Stimulated activated naive B cell treated with anti-CD40 and anti-IgM and Interleukin-4, amounts not matched to agents 10 μg/mL and 1 μg/mL and 100 μg/mL, for 72 hours (primary cell): ENCODE results near the gene ARHGAP5.
A peak's percentile ranks its signal among the peaks of the same experiment; 100 is the strongest.

ENCODE experiments used
- ATAC-seq, 2 donors: fragments of 150-1000 bp; cut with Tn5 transposase; replicated peaks; 2 replicates each; pipeline ENCODE4 v1.10.0; 2021; ENCODE audit warnings: moderate library complexity in 1 of 2
- DNase-seq: peaks from one replicate; pipeline ENCODE4 v3.0.0; 2021
- H3K27ac Mint-ChIP-seq: one replicate; pipeline ENCODE4 v1.8.0; 2022; ENCODE audit warnings: mild to moderate bottlenecking, mixed read lengths
- H3K27me3 Mint-ChIP-seq, 2 donors: one replicate each; pipeline ENCODE4 v1.8.0; 2022; ENCODE audit warnings: mixed read lengths in 2 of 2
- H3K36me3 Mint-ChIP-seq, 2 donors: one replicate each; pipeline ENCODE4 v1.8.0; 2022; ENCODE audit warnings: mixed read lengths in 2 of 2, mild to moderate bottlenecking in 1 of 2
- H3K4me1 Mint-ChIP-seq, 2 donors: one replicate each; pipeline ENCODE4 v1.8.0; 2022; ENCODE audit warnings: mixed read lengths in 2 of 2, mild to moderate bottlenecking in 1 of 2
- H3K4me3 Mint-ChIP-seq, 2 donors: one replicate each; pipeline ENCODE4 v1.8.0; 2022; ENCODE audit warnings: mild to moderate bottlenecking in 2 of 2, mixed read lengths in 2 of 2, moderate library complexity in 1 of 2
- H3K9me3 Mint-ChIP-seq, 2 donors: one replicate each; pipeline ENCODE4 v1.8.0; 2022; ENCODE audit warnings: mixed read lengths in 2 of 2, mild to moderate bottlenecking in 1 of 2

ARHGAP5 gene

DNA sequence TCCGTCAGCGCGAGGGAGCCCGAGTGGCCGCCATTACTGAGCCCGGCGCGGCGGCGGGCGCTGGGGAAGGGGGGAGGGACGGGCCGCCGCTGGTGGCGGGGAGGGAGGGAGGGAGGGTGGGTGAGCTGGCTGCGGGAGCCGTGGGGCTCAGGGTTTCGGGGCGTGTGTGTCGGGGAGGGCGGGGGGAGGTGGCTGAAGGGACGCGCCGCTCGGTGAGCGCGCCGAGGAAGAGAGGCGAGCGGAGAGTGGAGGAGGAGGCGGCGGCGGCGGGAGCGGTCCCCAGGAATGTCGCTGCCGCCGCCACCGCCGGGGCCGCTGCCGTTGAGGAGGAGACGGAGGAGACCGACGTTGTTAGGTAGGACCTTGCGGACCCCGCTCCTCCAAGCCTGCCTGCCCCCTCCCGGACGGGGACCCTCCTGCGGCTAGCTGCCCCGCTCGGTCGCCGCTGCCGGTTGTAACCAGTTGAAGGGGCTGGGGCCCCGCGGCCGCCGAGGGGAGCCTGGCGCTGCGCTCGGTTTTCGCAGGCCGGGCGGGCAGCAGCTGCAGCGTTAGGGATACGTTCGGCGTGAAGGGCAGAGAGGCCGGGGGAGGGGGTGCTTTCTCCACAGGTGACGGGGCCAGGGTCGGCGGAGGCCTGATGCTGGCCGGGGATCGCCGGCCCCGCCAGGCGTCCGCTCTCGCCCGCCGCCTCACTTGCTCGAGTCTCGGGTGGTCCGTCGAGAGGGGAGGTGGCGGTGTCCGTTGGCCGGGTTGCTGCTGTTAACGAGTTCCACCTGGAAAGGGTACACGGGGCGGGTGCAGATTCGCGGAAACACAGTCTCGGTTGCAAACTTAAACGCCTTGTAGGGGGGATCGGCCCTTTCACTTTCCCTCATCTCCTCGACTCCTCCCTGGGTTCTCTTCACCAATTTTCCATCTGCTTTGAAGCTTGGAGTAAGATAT is at the start of gene ARHGAP5:
TSS of gene ARHGAP5 (plus strand) at position 224 of the 942 bp plus-strand sequence. CDS start 13,366 bp downstream, outside the sequence.
- H3K4me1 Mint-ChIP-seq = peaks cover 13 to 42% of the 10 kb centered on the region in 2 donors

GRCh38 chr14:32028599-32028998 is 48.5 kb upstream of the ARHGAP5 start:
- DNase-seq = peak; percentile 46
- peak overlapping the region; percentile 37 for H3K27ac Mint-ChIP-seq
- H3K36me3 Mint-ChIP-seq = no peaks in the 10 kb centered on the region
- peak; percentile 92 to 94 for ATAC-seq
- no peaks in the 10 kb centered on the region for H3K9me3 Mint-ChIP-seq
- peaks cover 10 to 15% of the 10 kb centered on the region in 2 donors for H3K4me1 Mint-ChIP-seq
- peaks cover 0 to 9% of the 10 kb centered on the region in 2 donors for H3K27me3 Mint-ChIP-seq
- H3K4me3 Mint-ChIP-seq = no peak overlapping the region

More for the DNA sequence above, at the start of gene ARHGAP5:
- Mint-ChIP-seq H3K4me3 (peak within 1 kb of the TSS; percentile 95), H3K36me3 (no peaks in the 10 kb centered on the region), H3K9me3 (no peaks in the 10 kb centered on the region), H3K27me3 (no peaks in the 10 kb centered on the region), H3K27ac (peak within 1 kb of the TSS; percentile 95)
- peak; percentile 43 to 50 for ATAC-seq
- DNase-seq = peak; percentile 35

DNA sequence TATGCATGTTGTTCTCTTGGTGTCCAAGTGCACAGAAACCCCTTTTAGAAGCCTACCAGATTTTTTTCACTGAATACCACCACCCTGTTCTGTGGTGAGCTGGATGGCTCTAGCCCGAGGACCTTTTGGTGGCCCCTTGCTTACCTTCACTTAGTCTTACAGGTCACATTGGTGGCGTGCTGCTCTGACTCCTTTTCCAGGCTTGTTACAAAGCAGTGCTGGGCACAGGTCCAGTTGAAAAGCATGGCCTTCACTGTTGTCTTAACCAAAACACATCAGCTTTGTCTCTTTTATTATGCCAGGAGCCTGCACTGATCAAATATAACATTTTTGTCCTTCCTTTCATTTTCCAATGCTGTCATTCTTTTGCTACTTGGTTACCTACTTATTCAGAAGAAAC is 43.6 kb upstream of the ARHGAP5 start:
- no peak overlapping the region for H3K4me3 Mint-ChIP-seq
- no peaks in the 10 kb centered on the region for H3K9me3 Mint-ChIP-seq

GRCh38 chr14:32038876-32039275 is 38.2 kb upstream of the ARHGAP5 start:
- no peak overlapping the region for H3K27ac Mint-ChIP-seq
- DNase-seq = no peak
- H3K36me3 Mint-ChIP-seq = no peaks in the 10 kb centered on the region
- H3K4me3 Mint-ChIP-seq = no peak overlapping the region
- peaks cover 4 to 5% of the 10 kb centered on the region in 2 donors for H3K4me1 Mint-ChIP-seq
- H3K27me3 Mint-ChIP-seq = peaks cover 4 to 12% of the 10 kb centered on the region in 2 donors
- ATAC-seq = no peak
- H3K9me3 Mint-ChIP-seq = no peaks in the 10 kb centered on the region

More for the DNA sequence above, 43.6 kb upstream of the ARHGAP5 start:
- H3K36me3 Mint-ChIP-seq = no peaks in the 10 kb centered on the region
- peaks cover 0 to 5% of the 10 kb centered on the region in 2 donors for H3K27me3 Mint-ChIP-seq
- peaks cover 6 to 10% of the 10 kb centered on the region in 2 donors for H3K4me1 Mint-ChIP-seq
- no peak overlapping the region for H3K27ac Mint-ChIP-seq
- no peak for ATAC-seq
- DNase-seq = no peak

DNA sequence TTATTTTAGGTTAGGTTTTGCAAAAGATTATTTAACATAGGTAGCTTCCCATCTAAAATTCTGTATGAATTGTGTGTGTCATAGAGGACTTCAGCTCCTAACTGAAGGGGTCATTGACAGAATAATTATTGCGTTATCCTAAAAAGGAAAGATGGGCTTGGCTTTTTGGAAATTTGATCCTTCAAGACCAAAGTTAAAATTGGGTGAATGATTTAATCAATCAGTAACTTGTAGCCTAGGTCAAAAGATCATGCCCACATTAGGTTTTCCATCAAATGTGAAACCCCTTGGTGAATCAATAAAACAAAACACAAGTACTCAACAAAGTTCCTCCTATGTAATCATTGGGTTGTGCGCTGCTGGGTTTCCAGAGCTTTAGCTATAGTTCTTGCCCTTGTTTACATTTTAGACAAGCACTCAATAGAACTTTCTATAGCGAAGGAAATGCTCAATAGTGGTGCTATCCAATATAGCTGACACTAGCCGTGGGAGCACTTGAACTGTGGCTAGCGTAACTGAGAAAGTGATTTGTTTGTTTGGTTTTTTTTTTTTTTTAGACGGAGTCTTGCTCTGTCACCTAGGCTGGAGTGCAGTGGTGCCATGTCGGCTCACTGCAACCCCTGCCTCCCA is 37.6 kb upstream of the ARHGAP5 start:
- peaks cover 5 to 7% of the 10 kb centered on the region in 2 donors for H3K4me1 Mint-ChIP-seq
- ATAC-seq (no peak), DNase-seq (no peak)
- H3K27ac Mint-ChIP-seq = no peak overlapping the region
- H3K9me3 Mint-ChIP-seq = no peaks in the 10 kb centered on the region
- no peaks in the 10 kb centered on the region for H3K36me3 Mint-ChIP-seq
- H3K4me3 Mint-ChIP-seq = no peak overlapping the region
- H3K27me3 Mint-ChIP-seq = peaks cover 4 to 12% of the 10 kb centered on the region in 2 donors

DNA sequence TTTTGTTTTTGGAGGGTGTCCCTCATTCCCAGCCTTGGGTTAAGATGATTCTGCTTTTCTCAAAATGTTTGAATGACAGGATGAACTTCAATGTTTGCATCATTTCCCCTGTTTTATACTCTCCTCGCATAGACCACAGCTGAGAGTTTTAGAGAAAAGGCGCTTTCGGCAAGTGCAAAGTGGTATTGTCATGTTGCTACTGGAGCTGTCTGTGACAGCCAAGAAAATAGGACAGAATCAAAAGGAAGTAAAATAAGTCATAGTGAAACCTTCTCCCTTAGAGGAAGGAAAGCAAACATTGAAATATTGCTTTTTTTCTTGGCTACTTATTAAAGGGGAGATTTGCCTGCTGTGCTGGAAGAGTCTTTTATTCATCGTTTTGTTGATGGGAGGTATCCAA is 33.5 kb upstream of the ARHGAP5 start:
- peak in 1 of 2 donors; percentile 56 for ATAC-seq
- H3K27me3 Mint-ChIP-seq = peaks cover 4 to 7% of the 10 kb centered on the region in 2 donors
- H3K4me3 Mint-ChIP-seq = no peak overlapping the region
- no peak for DNase-seq
- H3K9me3 Mint-ChIP-seq = no peaks in the 10 kb centered on the region
- no peaks in the 10 kb centered on the region for H3K36me3 Mint-ChIP-seq
- H3K27ac Mint-ChIP-seq = no peak overlapping the region
- peaks cover 5 to 12% of the 10 kb centered on the region in 2 donors for H3K4me1 Mint-ChIP-seq

- Mint-ChIP-seq H3K27ac (no peak overlapping the region), H3K36me3 (no peaks in the 10 kb centered on the region), H3K4me1 (peaks cover 9 to 19% of the 10 kb centered on the region in 2 donors), H3K4me3 (no peak overlapping the region), H3K27me3 (peaks cover 4 to 7% of the 10 kb centered on the region in 2 donors), H3K9me3 (no peaks in the 10 kb centered on the region)
- DNase-seq (no peak), ATAC-seq (no peak)
Measured at GRCh38 chr14:32044454-32044853, 32.6 kb upstream of the ARHGAP5 start.

DNA sequence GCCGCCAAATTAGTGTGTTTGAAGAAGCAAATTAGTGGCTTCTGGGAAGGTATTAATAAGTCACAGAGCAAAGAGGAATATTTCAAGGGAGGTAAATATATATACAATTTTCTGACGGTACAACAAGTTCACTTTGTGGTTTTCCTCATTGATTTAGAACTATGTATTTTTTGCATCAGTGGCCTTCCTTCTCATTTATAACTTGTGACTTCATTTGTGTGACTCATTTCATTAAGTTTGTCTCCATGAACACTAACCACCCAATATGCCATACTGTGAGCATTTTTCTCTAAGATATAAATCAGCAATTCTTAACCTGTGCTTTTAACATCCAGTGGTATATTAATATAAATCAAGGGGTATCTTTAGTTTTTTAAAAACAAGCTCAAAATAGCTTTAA is 29.3 kb upstream of the ARHGAP5 start:
- Mint-ChIP-seq H3K4me1 (peaks cover 16 to 31% of the 10 kb centered on the region in 2 donors), H3K27me3 (peaks cover 0 to 4% of the 10 kb centered on the region in 2 donors), H3K9me3 (no peaks in the 10 kb centered on the region), H3K36me3 (no peaks in the 10 kb centered on the region), H3K4me3 (no peak overlapping the region), H3K27ac (no peak overlapping the region)
- ATAC-seq (peak; percentile 45 to 55), DNase-seq (no peak)

- no peaks in the 10 kb centered on the region for H3K27me3 Mint-ChIP-seq
- peak overlapping the region; percentile 0 to 30 for H3K4me3 Mint-ChIP-seq
- ATAC-seq (peak; percentile 95 to 97), DNase-seq (no peak)
- peak overlapping the region; percentile 42 for H3K27ac Mint-ChIP-seq
- H3K9me3 Mint-ChIP-seq = peaks cover 0 to under 1% of the 10 kb centered on the region in 2 donors
- no peaks in the 10 kb centered on the region for H3K36me3 Mint-ChIP-seq
- H3K4me1 Mint-ChIP-seq = peaks cover 12 to 24% of the 10 kb centered on the region in 2 donors
Measured at GRCh38 chr14:32049361-32050088, 27.6 kb upstream of the ARHGAP5 start.

DNA sequence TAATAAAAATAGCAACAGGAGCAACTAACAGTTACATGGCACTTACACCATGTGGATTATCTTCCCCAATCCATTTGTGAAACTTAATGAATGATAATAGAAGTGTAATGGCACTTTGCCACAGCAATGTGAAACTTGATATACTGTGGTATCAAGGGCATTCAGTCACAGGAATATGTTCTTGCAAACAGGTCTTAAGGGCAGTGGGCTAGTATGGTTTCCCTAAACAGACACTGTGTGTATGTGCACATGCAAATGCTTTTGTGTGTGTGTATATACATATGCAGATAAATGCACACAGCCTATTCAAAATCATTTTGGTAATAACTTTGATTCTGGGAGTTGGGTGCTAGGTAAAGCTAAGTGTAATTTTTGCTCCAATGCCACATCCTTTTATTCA is 26.2 kb upstream of the ARHGAP5 start:
- no peak overlapping the region for H3K27ac Mint-ChIP-seq
- DNase-seq (no peak), ATAC-seq (no peak)
- peaks cover 12 to 24% of the 10 kb centered on the region in 2 donors for H3K4me1 Mint-ChIP-seq
- no peak overlapping the region for H3K4me3 Mint-ChIP-seq
- peaks cover 0 to 1% of the 10 kb centered on the region in 2 donors for H3K9me3 Mint-ChIP-seq
- no peaks in the 10 kb centered on the region for H3K27me3 Mint-ChIP-seq
- H3K36me3 Mint-ChIP-seq = no peaks in the 10 kb centered on the region

- H3K36me3 Mint-ChIP-seq = no peaks in the 10 kb centered on the region
- peaks cover 0 to 14% of the 10 kb centered on the region in 2 donors for H3K27me3 Mint-ChIP-seq
- no peak for ATAC-seq
Measured at GRCh38 chr14:32054536-32054935, 22.6 kb upstream of the ARHGAP5 start.

DNA sequence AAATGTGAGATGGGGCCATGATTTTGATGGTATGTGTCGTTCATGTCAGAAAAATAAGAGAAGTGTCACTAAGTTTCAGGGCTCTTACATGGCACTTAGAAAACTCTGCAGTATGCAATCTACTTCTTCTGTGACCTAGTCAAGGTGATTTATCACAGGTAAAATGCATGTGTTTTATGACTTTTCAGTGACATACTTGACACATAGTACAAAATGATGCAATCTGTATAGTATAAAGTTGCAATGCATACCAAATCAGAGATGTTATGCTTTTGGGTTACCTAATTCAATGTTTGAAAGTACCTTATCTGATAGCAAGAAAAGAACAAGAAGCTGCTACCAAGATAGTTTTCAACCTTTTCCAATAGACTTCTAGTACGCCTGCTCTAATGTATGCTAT is 21.9 kb upstream of the ARHGAP5 start:
- Mint-ChIP-seq H3K4me1 (peaks cover 3 to 5% of the 10 kb centered on the region in 2 donors), H3K9me3 (peaks cover 0 to 1% of the 10 kb centered on the region in 2 donors), H3K4me3 (no peak overlapping the region), H3K36me3 (no peaks in the 10 kb centered on the region), H3K27me3 (peaks cover 0 to 20% of the 10 kb centered on the region in 2 donors), H3K27ac (no peak overlapping the region)
- no peak for ATAC-seq
- no peak for DNase-seq

More at GRCh38 chr14:32054536-32054935, 22.6 kb upstream of the ARHGAP5 start:
- H3K4me3 Mint-ChIP-seq = no peak overlapping the region
- no peak for DNase-seq
- peaks cover 0 to 1% of the 10 kb centered on the region in 2 donors for H3K9me3 Mint-ChIP-seq
- no peak overlapping the region for H3K27ac Mint-ChIP-seq
- peaks cover 7 to 11% of the 10 kb centered on the region in 2 donors for H3K4me1 Mint-ChIP-seq

DNA sequence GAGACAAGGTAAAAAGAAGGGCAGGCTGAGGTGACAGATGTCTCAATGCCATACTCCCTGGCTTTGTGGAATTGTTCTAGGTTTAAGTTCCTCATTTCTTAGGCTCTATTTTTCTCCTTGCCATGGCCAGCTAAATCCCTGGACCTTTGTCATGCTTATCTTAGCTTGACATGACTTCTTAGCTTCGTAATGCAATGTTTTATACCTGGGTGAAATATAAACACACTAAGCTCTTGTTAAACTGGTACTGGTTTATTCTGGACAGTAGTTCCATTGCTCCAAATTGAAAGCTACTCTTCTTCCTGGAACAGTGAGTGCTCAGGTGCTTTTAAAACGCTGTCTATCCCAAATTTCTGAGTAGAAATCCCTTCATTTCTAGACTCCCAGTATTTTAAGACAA is 17.4 kb upstream of the ARHGAP5 start:
- Mint-ChIP-seq H3K27ac (no peak overlapping the region), H3K4me3 (no peak overlapping the region), H3K9me3 (no peaks in the 10 kb centered on the region), H3K4me1 (no peaks in the 10 kb centered on the region), H3K36me3 (no peaks in the 10 kb centered on the region), H3K27me3 (peaks cover 0 to 20% of the 10 kb centered on the region in 2 donors)
- DNase-seq (no peak), ATAC-seq (no peak)

- Mint-ChIP-seq H3K4me1 (no peaks in the 10 kb centered on the region), H3K27me3 (peaks cover 0 to 2% of the 10 kb centered on the region in 2 donors), H3K27ac (no peak overlapping the region), H3K36me3 (no peaks in the 10 kb centered on the region), H3K4me3 (no peak overlapping the region), H3K9me3 (no peaks in the 10 kb centered on the region)
- ATAC-seq (no peak), DNase-seq (no peak)
Measured at GRCh38 chr14:32064931-32065330, 12.2 kb upstream of the ARHGAP5 start.
